ENCODE results near the gene TSPYL4.

TSPYL4 gene

GRCh38 chr6:116265041-116265829 lies 11.4 kb upstream of the TSPYL4 start:
- H3K4me1 ChIP-seq, result no peaks in the 10 kb centered on the region
- H3K9me3 ChIP-seq, result no peaks in the 10 kb centered on the region
- no peaks in the 10 kb centered on the region for H3K27me3 ChIP-seq (ENCODE audit: low read depth)
- no peaks in the 10 kb centered on the region for H3K36me3 ChIP-seq (replicated peaks)
- no peak for DNase-seq (ENCODE audit: low spot score in 2 of 2)
- H3K4me3 ChIP-seq, result no peak overlapping the region
- in situ Hi-C loops (cut with MboI; ENCODE audit: low sequenced_read_pairs), result no loop called here

- Histone ChIP-seq H3K4me3 (no peak overlapping the region), H3K4me1 (no peaks in the 10 kb centered on the region), H3K9me3 (no peaks in the 10 kb centered on the region), H3K27me3 (ENCODE audit: low read depth) (no peaks in the 10 kb centered on the region), H3K36me3 (replicated peaks) (no peaks in the 10 kb centered on the region)
- in situ Hi-C loops (cut with MboI; ENCODE audit: low sequenced_read_pairs), result no loop called here
- DNase-seq (ENCODE audit: low spot score in 2 of 2), result no peak
Observed at GRCh38 chr6:116263353-116263752, 9.5 kb upstream of the TSPYL4 start.

- DNase-seq (ENCODE audit: low spot score in 2 of 2), result no peak
- no peaks in the 10 kb centered on the region for H3K9me3 ChIP-seq
- H3K36me3 ChIP-seq (replicated peaks), result no peaks in the 10 kb centered on the region
- H3K4me3 ChIP-seq, result no peak overlapping the region
- no peaks in the 10 kb centered on the region for H3K27me3 ChIP-seq (ENCODE audit: low read depth)
- H3K4me1 ChIP-seq, result peaks cover 12% of the 10 kb centered on the region
- in situ Hi-C loops (cut with MboI; ENCODE audit: low sequenced_read_pairs), result no loop called here
Observed at GRCh38 chr6:116258520-116258919, 4.6 kb upstream of the TSPYL4 start.

- Histone ChIP-seq H3K27me3 (ENCODE audit: low read depth) (no peaks in the 10 kb centered on the region), H3K36me3 (replicated peaks) (no peaks in the 10 kb centered on the region), H3K9me3 (no peaks in the 10 kb centered on the region; the same call in 1 of the 2 replicates), H3K4me3 (no peak overlapping the region), H3K4me1 (peaks cover 25% of the 10 kb centered on the region)
- in situ Hi-C loops (cut with MboI; ENCODE audit: low sequenced_read_pairs), result no loop called here
- no peak for DNase-seq (ENCODE audit: low spot score in 2 of 2)
Observed at GRCh38 chr6:116256694-116257093, 2.8 kb upstream of the TSPYL4 start.

- Histone ChIP-seq H3K4me3 (no peak overlapping the region), H3K27me3 (ENCODE audit: low read depth) (no peaks in the 10 kb centered on the region), H3K4me1 (peaks cover 31% of the 10 kb centered on the region), H3K9me3 (no peaks in the 10 kb centered on the region; the same call in 1 of the 2 replicates), H3K36me3 (replicated peaks) (no peaks in the 10 kb centered on the region)
- in situ Hi-C loops (cut with MboI; ENCODE audit: low sequenced_read_pairs), result no loop called here
- DNase-seq (ENCODE audit: low spot score in 2 of 2), result peak in 1 of 2 experiments; percentile 27
Observed at GRCh38 chr6:116255246-116255800, 1.4 kb upstream of the TSPYL4 start.

- Histone ChIP-seq H3K36me3 (replicated peaks) (no peaks in the 10 kb centered on the region), H3K4me3 (peak overlapping the region; percentile 66), H3K27me3 (ENCODE audit: low read depth) (no peaks in the 10 kb centered on the region), H3K4me1 (peaks cover 37% of the 10 kb centered on the region), H3K9me3 (no peaks in the 10 kb centered on the region; the same call in 1 of the 2 replicates)
- DNase-seq (ENCODE audit: low spot score in 2 of 2), result peak in 1 of 2 experiments; percentile 19
- in situ Hi-C loops (cut with MboI; ENCODE audit: low sequenced_read_pairs), result no loop called here
Observed at GRCh38 chr6:116254297-116255056, 602 bp upstream of the TSPYL4 start.

- in situ Hi-C loops (cut with MboI; ENCODE audit: low sequenced_read_pairs), result no loop called here
- H3K27me3 ChIP-seq (ENCODE audit: low read depth), result no peaks in the 10 kb centered on the region
- H3K4me1 ChIP-seq, result peaks cover 40% of the 10 kb centered on the region
- no peaks in the 10 kb centered on the region for H3K36me3 ChIP-seq (replicated peaks)
- H3K4me3 ChIP-seq, result peak overlapping the region; percentile 66
- DNase-seq (ENCODE audit: low spot score in 2 of 2), result no peak
- no peaks in the 10 kb centered on the region; the same call in 1 of the 2 replicates for H3K9me3 ChIP-seq
Observed at GRCh38 chr6:116253188-116253504, 729 bp downstream of the TSPYL4 start.

- Histone ChIP-seq H3K4me3 (no peak overlapping the region; the same call in 1 of the 2 replicates), H3K9me3 (no peaks in the 10 kb centered on the region; the same call in 1 of the 2 replicates), H3K36me3 (replicated peaks) (no peaks in the 10 kb centered on the region), H3K4me1 (peaks cover 40% of the 10 kb centered on the region), H3K27me3 (ENCODE audit: low read depth) (no peaks in the 10 kb centered on the region)
- DNase-seq (ENCODE audit: low spot score in 2 of 2), result peak; percentile 19 to 41
- in situ Hi-C loops (cut with MboI; ENCODE audit: low sequenced_read_pairs), result no loop called here
Observed at GRCh38 chr6:116251568-116252384, 2.1 kb downstream of the TSPYL4 start.

GRCh38 chr6:116248577-116248976 lies 5.3 kb downstream of the TSPYL4 start:
- H3K36me3 ChIP-seq (replicated peaks), result no peaks in the 10 kb centered on the region
- H3K9me3 ChIP-seq, result no peaks in the 10 kb centered on the region; the same call in 1 of the 2 replicates
- in situ Hi-C loops (cut with MboI; ENCODE audit: low sequenced_read_pairs), result no loop called here
- no peaks in the 10 kb centered on the region for H3K27me3 ChIP-seq (ENCODE audit: low read depth)
- no peak overlapping the region for H3K4me3 ChIP-seq
- DNase-seq (ENCODE audit: low spot score in 2 of 2), result no peak
- H3K4me1 ChIP-seq, result peaks cover 32% of the 10 kb centered on the region

GRCh38 chr6:116247285-116247684 lies 6.6 kb downstream of the TSPYL4 start:
- H3K4me1 ChIP-seq, result peaks cover 25% of the 10 kb centered on the region
- no peak for DNase-seq (ENCODE audit: low spot score in 2 of 2)
- in situ Hi-C loops (cut with MboI; ENCODE audit: low sequenced_read_pairs), result no loop called here
- no peaks in the 10 kb centered on the region for H3K27me3 ChIP-seq (ENCODE audit: low read depth)
- no peaks in the 10 kb centered on the region for H3K36me3 ChIP-seq (replicated peaks)
- no peak overlapping the region for H3K4me3 ChIP-seq
- no peaks in the 10 kb centered on the region for H3K9me3 ChIP-seq

GRCh38 chr6:116246089-116246488 lies 7.8 kb downstream of the TSPYL4 start:
- no peak for DNase-seq (ENCODE audit: low spot score in 2 of 2)
- Histone ChIP-seq H3K4me3 (no peak overlapping the region), H3K4me1 (peaks cover 16% of the 10 kb centered on the region), H3K9me3 (no peaks in the 10 kb centered on the region), H3K27me3 (ENCODE audit: low read depth) (no peaks in the 10 kb centered on the region), H3K36me3 (replicated peaks) (no peaks in the 10 kb centered on the region)
- in situ Hi-C loops (cut with MboI; ENCODE audit: low sequenced_read_pairs), result no loop called here

- H3K9me3 ChIP-seq, result no peaks in the 10 kb centered on the region
- H3K27me3 ChIP-seq (ENCODE audit: low read depth), result no peaks in the 10 kb centered on the region
- no peaks in the 10 kb centered on the region for H3K36me3 ChIP-seq (replicated peaks)
- in situ Hi-C loops (cut with MboI; ENCODE audit: low sequenced_read_pairs), result no loop called here
- peaks cover 5% of the 10 kb centered on the region for H3K4me1 ChIP-seq
- no peak overlapping the region for H3K4me3 ChIP-seq
- DNase-seq (ENCODE audit: low spot score in 2 of 2), result no peak
Observed at GRCh38 chr6:116244284-116244683, 9.6 kb downstream of the TSPYL4 start.

GRCh38 chr6:116239856-116240255 lies 14.0 kb downstream of the TSPYL4 start:
- in situ Hi-C loops (cut with MboI; ENCODE audit: low sequenced_read_pairs), result no loop called here
- peaks cover 4% of the 10 kb centered on the region for H3K4me1 ChIP-seq
- no peak for DNase-seq (ENCODE audit: low spot score in 2 of 2)
- H3K4me3 ChIP-seq, result no peak overlapping the region
- H3K27me3 ChIP-seq (ENCODE audit: low read depth), result no peaks in the 10 kb centered on the region
- no peaks in the 10 kb centered on the region for H3K9me3 ChIP-seq
- no peaks in the 10 kb centered on the region for H3K36me3 ChIP-seq (replicated peaks)
